Measurements from ENCODE around the gene USP24.

GRCh38 chr1:55138823-55139222 is 76.3 kb downstream of the USP24 start:
- TF ChIP-seq CTCF (IDR thresholded peaks at IDR 0.05) (no peak), EZH2 (IDR thresholded peaks at IDR 0.05) (no peak)
